ENCODE data around the gene ZBTB46.

ZBTB46 gene

DNA sequence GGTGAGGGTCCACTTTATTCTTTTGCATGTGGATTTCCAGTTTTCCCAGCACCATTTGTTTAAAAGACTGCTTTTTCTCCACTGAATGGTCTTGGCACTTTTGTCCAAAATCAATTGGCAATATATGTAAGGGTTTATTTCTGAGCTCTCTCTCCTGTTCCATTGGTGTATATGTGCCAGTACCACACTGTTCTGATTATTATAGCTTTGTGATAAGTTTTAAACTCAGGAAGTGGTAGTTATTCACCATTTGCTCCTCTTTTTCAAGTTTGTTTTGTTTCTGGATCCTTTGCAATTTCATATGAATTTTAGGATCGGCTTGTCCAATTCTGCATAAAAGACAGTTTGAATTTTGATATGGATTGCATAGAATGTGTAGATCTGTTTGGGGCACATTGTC lies 118.9 kb downstream of the ZBTB46 start:
- no peak overlapping the region for H3K4me3 ChIP-seq (ENCODE audit: low read depth, low read length)
- TF ChIP-seq, protein P1, sequence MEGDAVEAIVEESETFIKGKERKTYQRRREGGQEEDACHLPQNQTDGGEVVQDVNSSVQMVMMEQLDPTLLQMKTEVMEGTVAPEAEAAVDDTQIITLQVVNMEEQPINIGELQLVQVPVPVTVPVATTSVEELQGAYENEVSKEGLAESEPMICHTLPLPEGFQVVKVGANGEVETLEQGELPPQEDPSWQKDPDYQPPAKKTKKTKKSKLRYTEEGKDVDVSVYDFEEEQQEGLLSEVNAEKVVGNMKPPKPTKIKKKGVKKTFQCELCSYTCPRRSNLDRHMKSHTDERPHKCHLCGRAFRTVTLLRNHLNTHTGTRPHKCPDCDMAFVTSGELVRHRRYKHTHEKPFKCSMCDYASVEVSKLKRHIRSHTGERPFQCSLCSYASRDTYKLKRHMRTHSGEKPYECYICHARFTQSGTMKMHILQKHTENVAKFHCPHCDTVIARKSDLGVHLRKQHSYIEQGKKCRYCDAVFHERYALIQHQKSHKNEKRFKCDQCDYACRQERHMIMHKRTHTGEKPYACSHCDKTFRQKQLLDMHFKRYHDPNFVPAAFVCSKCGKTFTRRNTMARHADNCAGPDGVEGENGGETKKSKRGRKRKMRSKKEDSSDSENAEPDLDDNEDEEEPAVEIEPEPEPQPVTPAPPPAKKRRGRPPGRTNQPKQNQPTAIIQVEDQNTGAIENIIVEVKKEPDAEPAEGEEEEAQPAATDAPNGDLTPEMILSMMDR (IDR thresholded peaks at IDR 0.05; ENCODE audit: low read depth, low read length, missing control alignments), result no peak
- no peak for DNase-seq (ENCODE audit: low read depth)

DNA sequence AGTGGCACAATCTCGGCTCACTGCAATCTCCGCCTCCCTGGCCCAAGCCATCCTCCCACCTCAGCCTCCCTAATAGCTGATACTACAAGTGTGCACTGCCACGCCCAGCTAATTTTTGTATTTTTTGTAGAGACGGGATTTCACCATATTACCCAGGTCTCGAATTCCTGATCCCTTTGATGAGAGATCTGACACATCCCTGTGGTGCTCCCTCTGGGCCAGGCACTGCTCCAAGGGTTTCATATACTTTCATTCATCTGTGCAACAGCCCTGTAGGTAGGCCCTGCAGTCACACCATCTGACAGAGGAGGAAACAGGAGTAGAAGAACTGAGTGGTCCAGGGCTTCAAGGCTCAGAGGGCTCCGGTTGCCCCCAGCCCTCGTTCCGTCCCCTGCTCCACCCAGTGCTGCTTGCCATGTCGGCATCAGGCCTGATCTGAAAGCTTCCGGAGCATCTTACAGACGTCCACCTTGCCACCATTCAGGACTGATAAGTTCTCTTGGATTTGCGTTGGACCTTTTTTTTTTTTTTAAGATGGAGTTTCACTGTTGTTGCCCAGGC lies 119.9 kb downstream of the ZBTB46 start:
- DNase-seq (ENCODE audit: low read depth), result no peak
- H3K4me3 ChIP-seq (ENCODE audit: low read depth, low read length), result no peak overlapping the region
- TF ChIP-seq, protein P1 (IDR thresholded peaks at IDR 0.05; ENCODE audit: low read depth, low read length, missing control alignments), result no peak

DNA sequence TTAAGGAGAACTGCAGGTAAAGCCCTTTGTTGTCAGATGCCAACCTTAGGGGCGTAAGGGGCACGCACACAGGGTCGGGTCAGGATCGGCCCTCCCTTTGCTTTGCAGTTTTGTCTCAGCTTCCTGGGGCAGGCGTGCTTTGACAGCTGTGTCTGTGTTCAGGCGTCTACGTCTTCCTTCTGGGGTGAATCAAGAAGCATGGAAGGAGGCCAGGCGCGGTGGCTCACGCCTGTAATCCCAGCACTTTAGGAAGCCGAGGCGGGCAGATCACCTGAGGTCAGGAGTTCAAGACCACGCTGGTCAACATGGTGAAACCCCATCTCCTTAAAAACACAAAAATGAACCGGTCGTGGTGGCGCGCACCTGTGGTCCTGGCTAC lies 121.9 kb downstream of the ZBTB46 start:
- H3K4me3 ChIP-seq (ENCODE audit: low read depth, low read length), result peak overlapping the region; percentile 61

DNA sequence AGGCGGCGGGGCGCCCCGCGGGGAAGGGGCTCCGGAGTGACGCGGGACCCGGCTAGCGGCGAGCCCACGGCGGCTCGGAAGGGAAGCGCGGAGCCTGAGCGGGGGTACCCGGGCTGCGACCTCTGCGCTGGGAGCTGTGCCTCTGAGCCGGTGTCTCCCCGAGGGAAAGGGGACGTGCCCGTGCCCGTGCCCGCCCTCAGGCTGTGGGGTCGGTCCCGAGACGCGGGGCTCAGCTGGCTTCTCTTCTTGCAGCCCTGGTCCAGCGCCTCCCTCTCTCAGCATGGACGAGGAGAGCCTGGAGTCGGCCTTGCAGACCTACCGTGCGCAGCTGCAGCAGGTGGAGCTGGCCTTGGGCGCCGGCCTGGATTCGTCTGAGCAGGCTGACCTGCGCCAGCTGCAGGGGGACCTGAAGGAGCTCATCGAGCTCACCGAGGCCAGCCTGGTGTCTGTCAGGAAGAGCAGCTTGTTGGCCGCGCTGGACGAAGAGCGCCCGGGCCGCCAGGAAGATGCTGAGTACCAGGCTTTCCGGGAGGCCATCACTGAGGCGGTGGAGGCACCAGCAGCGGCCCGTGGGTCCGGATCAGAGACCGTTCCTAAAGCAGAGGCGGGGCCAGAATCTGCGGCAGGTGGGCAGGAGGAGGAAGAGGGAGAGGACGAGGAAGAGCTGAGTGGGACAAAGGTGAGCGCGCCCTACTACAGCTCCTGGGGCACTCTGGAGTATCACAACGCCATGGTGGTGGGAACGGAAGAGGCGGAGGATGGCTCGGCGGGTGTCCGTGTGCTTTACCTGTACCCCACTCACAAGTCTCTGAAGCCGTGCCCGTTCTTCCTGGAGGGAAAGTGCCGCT lies 122.5 kb downstream of the ZBTB46 start:
- H3K4me3 ChIP-seq (ENCODE audit: low read depth, low read length), result peak overlapping the region; percentile 61
- TF ChIP-seq, protein P1 (IDR thresholded peaks at IDR 0.05; ENCODE audit: low read depth, low read length, missing control alignments), result no peak
- DNase-seq (ENCODE audit: low read depth), result no peak

More for the DNA sequence above, 121.9 kb downstream of the ZBTB46 start:
- TF ChIP-seq, protein P1 (IDR thresholded peaks at IDR 0.05; ENCODE audit: low read depth, low read length, missing control alignments), result no peak
- no peak for DNase-seq (ENCODE audit: low read depth)

DNA sequence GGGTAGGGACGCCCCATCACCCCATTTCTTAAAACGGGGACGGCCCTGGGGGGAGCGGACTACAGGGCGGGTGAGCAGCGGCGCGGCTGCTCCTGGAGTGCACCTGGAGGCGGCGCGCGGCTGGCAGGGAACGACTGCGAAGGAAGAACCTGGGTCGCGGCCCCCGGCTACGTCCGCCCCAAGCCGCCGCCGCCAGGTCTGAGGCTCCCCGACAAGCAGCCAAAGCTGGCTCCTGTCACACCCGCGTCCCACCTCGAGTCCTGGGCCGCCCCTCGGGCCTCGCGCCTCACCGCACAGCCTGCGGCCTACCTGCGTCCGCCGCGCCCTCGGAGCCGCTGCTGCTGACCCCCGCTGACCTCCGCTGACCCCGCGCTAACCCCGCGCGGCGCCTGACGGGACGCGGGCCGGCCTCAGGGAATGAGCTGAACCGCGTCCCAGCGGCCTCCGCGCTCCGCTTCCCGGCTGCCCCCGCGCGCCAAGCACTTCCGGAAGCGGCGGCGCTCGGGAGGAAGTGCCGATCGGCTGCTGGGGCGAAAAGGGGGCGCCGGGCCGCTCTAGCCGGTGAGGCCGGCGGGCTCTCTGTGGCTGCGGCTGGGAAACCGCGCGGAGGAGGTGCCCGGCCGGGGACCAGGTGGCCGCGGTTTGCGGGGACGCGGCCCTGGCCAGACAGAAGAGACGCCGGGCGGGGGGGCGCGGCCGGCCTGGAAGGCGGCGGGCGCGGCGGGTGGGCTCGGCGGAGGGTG lies 123.3 kb downstream of the ZBTB46 start, which contains the start of the genes ARFRP1 and ZGPAT:
Gene ARFRP1 (minus strand): TSS at position 419 of the 743 bp plus-strand sequence. CDS start 885 bp downstream, outside the sequence.
Gene ZGPAT (plus strand): TSS at position 482 of the 743 bp plus-strand sequence. CDS start 542 bp downstream, outside the sequence.
- no peak for DNase-seq (ENCODE audit: low read depth)
- TF ChIP-seq, protein P1 (IDR thresholded peaks at IDR 0.05; ENCODE audit: low read depth, low read length, missing control alignments), result no peak
- peak within 1 kb of the TSS; percentile 61 for H3K4me3 ChIP-seq (ENCODE audit: low read depth, low read length)

DNA sequence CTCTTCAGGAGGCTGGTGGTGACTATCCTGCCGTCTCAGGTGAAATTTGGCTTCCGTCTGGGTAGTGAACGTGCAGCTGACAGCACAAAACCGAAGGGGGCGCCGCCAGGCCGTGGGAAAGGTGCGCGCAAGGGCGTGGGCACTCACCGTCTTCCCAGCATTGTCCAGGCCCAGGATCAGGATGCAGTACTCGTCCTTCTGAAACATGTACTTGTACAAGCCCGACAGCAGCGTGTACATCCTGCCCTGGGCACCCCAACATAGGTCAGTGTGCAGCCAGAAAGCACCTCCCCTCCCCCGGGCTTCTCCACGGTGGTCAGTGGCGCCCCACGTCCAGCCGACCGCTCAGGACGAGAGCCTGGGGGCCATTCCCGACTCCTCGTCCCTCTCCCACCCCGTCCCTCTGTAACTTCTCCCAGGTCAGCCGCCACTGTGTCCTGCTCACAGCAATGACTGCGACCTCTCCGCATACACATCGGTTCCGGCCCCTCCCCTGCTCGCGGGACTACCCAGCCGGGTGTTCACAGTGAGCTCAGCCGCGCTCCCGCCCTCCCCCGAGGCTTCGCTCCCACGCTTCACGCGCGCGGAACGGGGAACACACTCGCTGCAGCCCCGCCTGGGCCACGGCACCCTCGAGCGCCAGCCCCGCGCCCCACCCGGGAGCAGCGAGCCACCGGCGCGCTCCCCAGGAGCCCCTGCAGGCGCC lies 124.1 kb downstream of the ZBTB46 start:
- peak overlapping the region; percentile 61 for H3K4me3 ChIP-seq (ENCODE audit: low read depth, low read length)
- TF ChIP-seq, protein P1 (IDR thresholded peaks at IDR 0.05; ENCODE audit: low read depth, low read length, missing control alignments), result peak; percentile 89
- no peak for DNase-seq (ENCODE audit: low read depth)

All from GM12864 (cell line).